Spleen (tissue), 7 donors: ENCODE results near the gene ZNF235.

ENCODE experiments used
- CTCF ChIP-seq, 11 experiments: fragments of 200-600 bp in 7 of 11; fragments of 450-650 bp in 4 of 11; sonication (generic) in 4 of 11; IDR thresholded peaks in 8 of 11; conservative IDR thresholded peaks in 3 of 11; 1 replicate in 7 of 11; 2 replicates in 4 of 11; pipeline versions ENCODE4 v1.4.0 to v1.8.0; 2016 to 2021; ENCODE audit warnings: antibody characterized with exemption in 11 of 11, inconsistent platforms in 4 of 11, mild to moderate bottlenecking in 1 of 11
- POLR2A ChIP-seq, 3 donors: fragments of 450-650 bp; IDR thresholded peaks; one replicate each; pipeline ENCODE4 v1.5.1; 2017; ENCODE audit warnings: antibody characterized with exemption in 3 of 3, mild to moderate bottlenecking in 1 of 3
- donor health status: DM: no; HTN: no; CAD: no; lungs with moderate emphysema.
- donor health status: DM: no; HTN: no; CAD: no.
- donor health status: DM: no; HTN: no; CAD: no.

DNA sequence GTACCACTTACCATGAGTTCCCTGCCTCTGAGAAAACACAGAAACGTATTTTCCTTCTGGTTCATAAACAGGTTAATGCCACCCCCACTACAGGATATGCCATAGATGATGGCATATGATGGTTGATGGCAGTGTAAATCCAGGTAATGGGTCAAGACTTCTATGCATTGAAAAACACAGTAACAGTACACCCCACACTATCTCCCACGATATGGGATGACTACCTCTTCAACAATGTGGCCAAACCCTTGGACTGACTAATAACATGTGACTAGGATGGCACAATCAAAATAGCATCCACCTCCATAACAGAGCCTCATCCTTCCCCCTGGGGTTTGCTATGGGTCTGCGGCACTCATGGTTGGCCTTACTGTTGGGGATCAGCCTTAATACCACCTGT is 22.0 kb downstream of the ZNF235 start:
- TF ChIP-seq POLR2A (IDR thresholded peaks at IDR 0.05) (no peak), CTCF (IDR thresholded peaks at IDR 0.05 in 8 of 11, conservative IDR thresholded peaks at IDR 0.05 in 3 of 11) (no peak)
